DOHH2 (cell line): ENCODE data around the gene LRRC25.

Experiments
- CTCF ChIP-seq: fragments of 200-600 bp; sonication (generic); IDR thresholded peaks from one replicate; pipeline ENCODE4 v1.5.1; 2014; ENCODE audit warnings: antibody characterized with exemption, mild to moderate bottlenecking, low read depth, low read length; ENCODE audit not compliant: poor library complexity, severe bottlenecking
- EZH2phosphoT487 ChIP-seq: fragments of 200-600 bp; sonication (generic); IDR thresholded peaks from 2 replicates; pipeline ENCODE4 v1.6.1; 2017; ENCODE audit warnings: borderline replicate concordance, mild to moderate bottlenecking, antibody characterized with exemption, low read length, moderate library complexity, mixed read lengths

GRCh38 chr19:18379803-18380747 is 17.3 kb downstream of the LRRC25 start:
- no peak for TF ChIP-seq CTCF
- no peak for TF ChIP-seq EZH2phosphoT487
